Measurements from ENCODE around the gene RELA. TPM values are rescaled to one million over a fixed set of nuclear protein-coding genes. Genes with fewer than 3 reads are reported as not detected.

The RELA gene
- total and polyA plus RNA-seq, 7 experiments from 2014 or later = 54.6 to 303 (median 148) TPM

DNA sequence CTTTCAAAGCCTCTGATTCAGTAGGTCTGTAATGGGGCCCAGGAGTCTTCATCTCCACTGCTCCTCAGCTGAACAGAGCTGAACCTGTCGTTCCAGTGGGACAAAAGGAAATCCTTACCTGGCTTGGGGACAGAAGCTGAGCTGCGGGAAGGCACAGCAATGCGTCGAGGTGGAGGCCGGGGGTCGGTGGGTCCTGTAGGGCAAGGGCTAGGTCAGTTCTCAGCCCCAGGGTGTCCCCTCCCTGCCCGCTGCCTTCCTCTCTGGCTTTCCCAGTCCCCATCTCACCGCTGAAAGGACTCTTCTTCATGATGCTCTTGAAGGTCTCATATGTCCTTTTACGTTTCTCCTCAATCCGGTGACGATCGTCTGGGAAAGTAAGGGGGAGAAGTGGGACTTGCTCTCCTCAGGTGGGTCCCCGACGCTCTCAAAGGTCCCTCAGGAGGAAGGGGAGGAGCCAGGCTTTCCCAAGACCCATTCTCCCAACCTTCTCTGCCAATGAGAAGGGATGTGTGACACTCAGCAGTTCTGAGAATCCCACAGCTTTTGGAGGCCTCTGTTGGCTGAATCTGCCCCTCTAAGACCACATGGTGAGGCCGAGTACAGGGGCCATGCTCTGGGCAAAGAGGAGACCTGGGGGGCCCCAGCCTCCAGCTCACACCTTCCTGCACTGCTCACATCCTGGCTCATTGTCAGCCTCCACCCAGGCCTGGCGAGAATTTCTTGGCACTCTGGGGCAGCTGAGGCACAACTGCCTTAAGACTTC is 7.0 kb downstream of the RELA start:
- ChIA-PET CTCF (no interaction called here), POLR2A (interaction anchor here (0.7 to 11.6 kb wide), 6 partner anchors 7 to 65 kb away, joined by 3 to 227 read pairs (median 4); partner anchors contain the start of genes RELA, RNASEH2C and SIPA1)
- H3K27me3 Mint-ChIP-seq = no peaks in the 10 kb centered on the region
- ATAC-seq = no peak
- peak overlapping the region in 7 of 9 donors; percentile 32 to 88 (median 56) for H3K27ac Mint-ChIP-seq
- Histone ChIP-seq H3K4me1 (ENCODE audit: control insufficient read depth in 2 of 2, insufficient read depth in 2 of 2, low read length in 2 of 2) (peaks cover 33 to 41% of the 10 kb centered on the region in 2 donors), H3K27ac (ENCODE audit: low read depth, low read length) (no peak overlapping the region), H3K4me3 (ENCODE audit: low read length) (no peak overlapping the region), H3K9me3 (ENCODE audit: control insufficient read depth in 2 of 3, low read length in 3 of 3) (no peaks in the 10 kb centered on the region), H3K36me3 (ENCODE audit: control insufficient read depth in 2 of 3, insufficient read depth in 3 of 3, low read length in 3 of 3) (peaks cover 32 to 73% (median 38%) of the 10 kb centered on the region in 3 experiments), H3K27me3 (ENCODE audit: control insufficient read depth in 2 of 2, insufficient read depth in 2 of 2, low read length in 2 of 2) (no peaks in the 10 kb centered on the region)
- H3K36me3 Mint-ChIP-seq = peaks cover 18 to 44% (median 31%) of the 10 kb centered on the region in 5 donors
- H3K9me3 Mint-ChIP-seq = peaks cover 0 to 9% (median 0%) of the 10 kb centered on the region in 11 donors
- DNase-seq = no peak
- peak overlapping the region in 2 of 10 donors; percentile 18 to 48 for H3K4me3 Mint-ChIP-seq
- intact Hi-C loops (cut with micrococcal nuclease) = no loop called here
- H3K4me1 Mint-ChIP-seq = peaks cover 52 to 76% (median 72%) of the 10 kb centered on the region in 7 donors

DNA sequence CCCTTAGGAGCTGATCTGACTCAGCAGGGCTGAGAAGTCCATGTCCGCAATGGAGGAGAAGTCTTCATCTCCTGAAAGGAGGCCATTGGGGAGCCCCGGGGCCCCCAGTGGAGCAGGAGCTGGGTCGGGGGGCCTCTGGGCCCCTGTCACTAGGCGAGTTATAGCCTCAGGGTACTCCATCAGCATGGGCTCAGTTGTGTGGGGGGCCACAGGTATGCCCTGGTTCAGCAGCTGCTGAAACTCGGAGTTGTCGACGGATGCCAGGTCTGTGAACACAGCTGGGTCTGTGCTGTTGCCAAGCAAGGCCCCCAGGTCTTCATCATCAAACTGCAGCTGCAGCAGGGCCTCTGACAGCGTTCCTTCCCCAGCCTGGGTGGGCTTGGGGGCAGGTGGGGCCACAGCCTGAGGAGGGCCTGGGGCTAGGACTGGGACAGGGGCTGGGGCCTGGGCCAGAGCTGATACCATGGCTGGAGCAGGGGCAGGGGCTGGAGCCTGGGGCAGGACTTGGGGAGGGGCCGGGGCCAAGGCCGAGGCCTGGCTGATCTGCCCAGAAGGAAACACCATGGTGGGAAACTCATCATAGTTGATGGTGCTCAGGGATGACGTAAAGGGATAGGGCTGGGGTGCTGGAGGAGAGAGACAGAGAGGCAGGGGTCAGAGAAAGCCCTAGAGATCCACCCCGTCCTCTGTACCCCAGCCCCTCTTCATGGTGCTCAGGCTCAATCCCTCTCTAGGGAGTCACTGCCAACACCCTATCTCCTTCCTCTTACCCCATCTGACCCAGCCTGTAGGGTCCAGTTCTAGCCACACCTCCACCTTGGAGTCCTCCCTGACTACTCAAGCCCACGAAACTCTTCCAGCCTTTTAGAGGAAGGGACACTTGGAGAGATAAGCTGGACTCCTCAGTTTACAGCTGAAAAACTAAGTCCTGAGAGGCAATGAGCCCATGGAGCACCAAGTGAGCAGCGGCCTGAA is 8.1 kb downstream of the RELA start:
- POLR2A ChIA-PET = interaction anchor here (0.7 to 11.6 kb wide), 8 partner anchors 7 to 61 kb away, joined by 3 to 227 read pairs (median 16); partner anchors contain the start of genes MAP3K11, PCNX3, RELA and SIPA1
- intact Hi-C loops (cut with micrococcal nuclease) = loop anchor here in 1 of 2 donors (5.0 kb wide), 2 partner anchors 178 to 398 kb away; partner anchors contain the start of genes SF3B2 and SNX32
- H3K4me3 ChIP-seq (ENCODE audit: low read length) = no peak overlapping the region
- peaks cover 30 to 75% (median 31%) of the 10 kb centered on the region in 3 experiments for H3K36me3 ChIP-seq (ENCODE audit: control insufficient read depth in 2 of 3, insufficient read depth in 3 of 3, low read length in 3 of 3)
- peaks cover 30 to 34% of the 10 kb centered on the region in 2 donors for H3K4me1 ChIP-seq (ENCODE audit: control insufficient read depth in 2 of 2, insufficient read depth in 2 of 2, low read length in 2 of 2)
- Mint-ChIP-seq H3K9me3 (peaks cover 0 to 9% (median 0%) of the 10 kb centered on the region in 11 donors), H3K4me1 (peaks cover 45 to 73% (median 64%) of the 10 kb centered on the region in 7 donors), H3K4me3 (peak overlapping the region in 4 of 10 donors; percentile 13 to 42 (median 22)), H3K27me3 (no peaks in the 10 kb centered on the region), H3K36me3 (peaks cover 18 to 40% (median 25%) of the 10 kb centered on the region in 5 donors), H3K27ac (peak overlapping the region; percentile 39 to 99 (median 96))
- H3K9me3 ChIP-seq (ENCODE audit: control insufficient read depth in 2 of 3, low read length in 3 of 3) = no peaks in the 10 kb centered on the region
- CTCF ChIA-PET = interaction anchor here (0.7 to 0.9 kb wide), 2 partner anchors 7 to 22 kb away, joined by 3 read pairs; no protein-coding TSS in a partner anchor
- no peak for DNase-seq
- H3K27me3 ChIP-seq (ENCODE audit: control insufficient read depth in 2 of 2, insufficient read depth in 2 of 2, low read length in 2 of 2) = no peaks in the 10 kb centered on the region
- ATAC-seq = no peak
- H3K27ac ChIP-seq (ENCODE audit: low read depth, low read length) = peak overlapping the region; percentile 98

DNA sequence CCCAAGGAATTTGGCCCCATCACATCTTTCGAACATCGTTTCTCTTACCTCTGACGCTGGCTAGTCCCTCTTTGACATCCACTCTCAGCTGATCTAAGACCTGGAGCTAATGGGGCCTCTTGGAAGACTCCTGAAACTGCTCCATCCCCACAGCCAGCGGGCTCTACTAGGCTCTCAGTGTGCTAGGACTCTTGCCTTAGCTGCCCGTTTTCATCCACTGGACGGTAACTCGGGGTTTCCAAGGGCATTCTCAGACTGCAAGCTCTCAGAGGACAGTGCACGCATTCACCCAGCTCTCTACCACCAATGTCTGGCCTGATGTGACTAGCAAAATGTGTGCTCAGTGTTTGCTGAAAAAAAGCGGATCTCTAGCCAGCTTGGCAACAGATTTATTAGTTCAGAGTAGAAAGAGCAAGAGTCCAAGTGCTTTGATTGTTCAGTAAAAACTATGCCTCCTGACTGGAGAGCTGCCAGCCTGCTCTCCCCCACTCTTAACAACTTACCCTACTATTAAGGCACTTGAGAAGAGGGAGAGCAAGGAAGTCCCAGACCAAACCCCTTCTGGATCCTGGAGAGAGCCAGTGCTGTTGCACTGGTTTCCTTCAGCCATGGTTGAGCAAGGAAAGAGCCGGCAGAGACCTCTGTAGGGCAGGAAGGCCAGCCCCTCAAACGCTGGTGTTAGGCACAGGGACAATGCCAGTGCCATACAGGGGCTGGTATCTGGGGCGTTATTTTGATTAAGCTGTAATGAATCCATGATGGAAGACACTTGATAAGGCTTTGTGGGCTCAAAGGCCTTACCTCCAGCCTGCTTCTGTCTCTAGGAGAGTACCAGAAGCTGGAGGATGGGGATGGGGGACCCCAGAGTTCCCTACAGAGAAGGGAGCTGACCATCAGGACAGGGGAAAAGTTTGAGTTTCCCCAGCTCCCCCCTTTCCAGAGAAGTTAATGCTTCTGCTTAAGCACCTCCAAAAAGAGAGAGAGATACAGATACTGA is 9.2 kb downstream of the RELA start:
- peak overlapping the region; percentile 58 for H3K4me3 ChIP-seq (ENCODE audit: low read length)
- intact Hi-C loops (cut with micrococcal nuclease) = loop anchor here (1.0 to 5.0 kb wide), 9 partner anchors 9 to 399 kb away; partner anchors contain the start of genes CFL1 (in 1 of the 2), KAT5 (in 1 of the 2), RELA (in 1 of the 2) and SF3B2 (in 1 of the 2)
- H3K27ac Mint-ChIP-seq = peak overlapping the region; percentile 90 to 99 (median 98)
- H3K9me3 ChIP-seq (ENCODE audit: control insufficient read depth in 2 of 3, low read length in 3 of 3) = no peaks in the 10 kb centered on the region
- ChIA-PET CTCF (interaction anchor here (0.6 to 1.5 kb wide), 7 partner anchors 9 to 780 kb away, joined by 3 to 5 read pairs (median 3); no protein-coding TSS in a partner anchor), POLR2A (interaction anchor here (0.7 to 11.6 kb wide), 21 partner anchors 9 to 518 kb away, joined by 3 to 227 read pairs (median 5); partner anchors contain the start of genes CCDC85B, CFL1, FAM89B and KAT5)
- no peaks in the 10 kb centered on the region for H3K27me3 Mint-ChIP-seq
- H3K36me3 ChIP-seq (ENCODE audit: control insufficient read depth in 2 of 3, insufficient read depth in 3 of 3, low read length in 3 of 3) = peaks cover 28 to 75% (median 31%) of the 10 kb centered on the region in 3 experiments
- peak overlapping the region; percentile 70 to 95 (median 90) for H3K4me3 Mint-ChIP-seq
- H3K9me3 Mint-ChIP-seq = peaks cover 0 to 9% (median 0%) of the 10 kb centered on the region in 11 donors
- peaks cover 36 to 62% (median 53%) of the 10 kb centered on the region in 7 donors for H3K4me1 Mint-ChIP-seq
- no peak for ATAC-seq
- DNase-seq = peak in 1 of 9 donors; percentile 21
- H3K27me3 ChIP-seq (ENCODE audit: control insufficient read depth in 2 of 2, insufficient read depth in 2 of 2, low read length in 2 of 2) = no peaks in the 10 kb centered on the region
- peaks cover 13 to 36% (median 16%) of the 10 kb centered on the region in 5 donors for H3K36me3 Mint-ChIP-seq
- peaks cover 25% of the 10 kb centered on the region in 2 donors for H3K4me1 ChIP-seq (ENCODE audit: control insufficient read depth in 2 of 2, insufficient read depth in 2 of 2, low read length in 2 of 2)
- peak overlapping the region; percentile 98 for H3K27ac ChIP-seq (ENCODE audit: low read depth, low read length)

DNA sequence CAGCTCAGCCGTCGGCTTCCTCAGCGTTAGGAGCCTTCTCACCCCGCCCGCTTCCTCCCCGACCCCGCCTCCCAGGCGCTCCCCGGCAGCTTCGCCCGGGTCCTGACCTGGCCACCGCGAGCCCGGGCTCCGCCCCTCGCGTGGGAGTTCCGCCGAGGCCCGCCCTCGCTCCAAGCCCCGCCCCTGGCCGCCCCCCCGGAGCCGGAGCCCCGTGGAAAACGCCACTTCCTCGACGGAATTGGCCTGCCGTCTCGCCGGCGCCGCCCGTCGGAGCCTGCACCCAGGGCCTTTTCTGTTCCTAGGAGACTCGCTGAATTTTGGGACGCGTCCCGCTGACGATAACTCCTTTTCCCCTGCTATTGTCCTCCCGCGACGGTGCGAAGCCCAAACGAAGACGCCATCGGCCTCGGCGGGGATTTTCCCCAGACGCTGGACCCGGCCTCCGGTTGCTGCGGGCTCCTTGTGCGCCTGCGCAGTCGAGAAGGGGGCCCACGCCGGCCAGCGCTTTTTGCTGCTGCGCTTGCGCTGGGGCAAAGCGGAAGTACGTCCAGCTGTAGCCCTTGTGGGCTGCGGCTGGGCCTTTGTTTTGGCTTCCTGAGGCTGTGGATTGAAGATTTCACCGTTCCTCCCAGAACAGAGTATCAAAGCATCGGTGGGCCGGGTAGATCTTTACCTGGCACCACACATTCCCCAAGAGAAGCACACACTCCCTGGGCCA is 10.0 kb downstream of the RELA start:
- Histone ChIP-seq H3K4me1 (ENCODE audit: control insufficient read depth in 2 of 2, insufficient read depth in 2 of 2, low read length in 2 of 2) (peaks cover 25% of the 10 kb centered on the region in 2 donors), H3K27ac (ENCODE audit: low read depth, low read length) (peak overlapping the region; percentile 98), H3K27me3 (ENCODE audit: control insufficient read depth in 2 of 2, insufficient read depth in 2 of 2, low read length in 2 of 2) (no peaks in the 10 kb centered on the region), H3K36me3 (ENCODE audit: control insufficient read depth in 2 of 3, insufficient read depth in 3 of 3, low read length in 3 of 3) (peaks cover 25 to 75% (median 37%) of the 10 kb centered on the region in 3 experiments), H3K9me3 (ENCODE audit: control insufficient read depth in 2 of 3, low read length in 3 of 3) (no peaks in the 10 kb centered on the region), H3K4me3 (ENCODE audit: low read length) (peak overlapping the region; percentile 58)
- CTCF ChIA-PET = interaction anchor here (0.6 to 1.5 kb wide), 5 partner anchors 8 to 57 kb away, joined by 3 to 5 read pairs (median 3); no protein-coding TSS in a partner anchor
- Mint-ChIP-seq H3K27ac (peak overlapping the region; percentile 90 to 99 (median 98)), H3K4me1 (peaks cover 36 to 59% (median 51%) of the 10 kb centered on the region in 7 donors), H3K36me3 (peaks cover 12 to 40% (median 22%) of the 10 kb centered on the region in 5 donors), H3K9me3 (peaks cover 0 to 9% (median 0%) of the 10 kb centered on the region in 11 donors), H3K4me3 (peak overlapping the region; percentile 70 to 95 (median 90)), H3K27me3 (no peaks in the 10 kb centered on the region)
- ATAC-seq = peak; percentile 92
- DNase-seq = peak; percentile 91 to 99 (median 95)
- intact Hi-C loops (cut with micrococcal nuclease) = loop anchor here (1.0 to 5.0 kb wide), 13 partner anchors 10 to 400 kb away; partner anchors contain the start of genes PCNX3 (in 2 of the 2), SIPA1 (in 2 of the 2), CFL1 (in 1 of the 2) and KAT5 (in 1 of the 2)
- POLR2A ChIA-PET = interaction anchor here (0.6 to 11.6 kb wide), 28 partner anchors 9 to 917 kb away, joined by 3 to 227 read pairs (median 4); partner anchors contain the start of genes CCDC85B, CFL1, FAM89B and KAT5
